COLO829 (cell line): ENCODE results near the gene TULP4.
"Not testable (repeated sequence)": the region's sequence is repeated elsewhere in the genome, so short reads cannot be mapped to it uniquely, and the experiment has no call there.

ENCODE experiments used
- DNase-seq: peaks from one replicate; pipeline ENCODE4 v3.0.0; 2012; ENCODE audit warnings: low spot score

The TULP4 gene

GRCh38 chr6:158295976-158296853 lies 16.1 kb upstream of the TULP4 start:
- DNase-seq: not testable (repeated sequence)

GRCh38 chr6:158296854-158297324 lies 15.4 kb upstream of the TULP4 start:
- not testable (repeated sequence) for DNase-seq

- DNase-seq: not testable (repeated sequence)
These were observed 14.6 kb upstream of the TULP4 start for GRCh38 chr6:158297657-158298056.

GRCh38 chr6:158300306-158301143 lies 11.7 kb upstream of the TULP4 start:
- DNase-seq: not testable (repeated sequence)

- DNase-seq: not testable (repeated sequence)
These were observed 10.7 kb upstream of the TULP4 start for GRCh38 chr6:158301561-158301960.

- not testable (repeated sequence) for DNase-seq
These were observed 10.0 kb upstream of the TULP4 start for GRCh38 chr6:158302195-158302796.

GRCh38 chr6:158303210-158303731 lies 9.0 kb upstream of the TULP4 start:
- DNase-seq: no peak

- DNase-seq: no peak
These were observed 8.0 kb upstream of the TULP4 start for GRCh38 chr6:158304254-158304653.

- DNase-seq: no peak
These were observed 2.5 kb upstream of the TULP4 start for GRCh38 chr6:158309814-158310213.

- no peak for DNase-seq
These were observed 1.1 kb upstream of the TULP4 start for GRCh38 chr6:158311193-158311592.

- no peak for DNase-seq
These were observed 639 bp upstream of the TULP4 start for GRCh38 chr6:158311626-158312025.

- no peak for DNase-seq
These were observed 570 bp downstream of the TULP4 start for GRCh38 chr6:158312672-158313397.

- DNase-seq: no peak
These were observed 1.7 kb downstream of the TULP4 start for GRCh38 chr6:158313989-158314388.

GRCh38 chr6:158314737-158315136 lies 2.5 kb downstream of the TULP4 start:
- DNase-seq: no peak

- no peak for DNase-seq
These were observed 3.8 kb downstream of the TULP4 start for GRCh38 chr6:158316022-158316421.

GRCh38 chr6:158321960-158322359 lies 9.7 kb downstream of the TULP4 start:
- peak; percentile 44 for DNase-seq

GRCh38 chr6:158322400-158322723 lies 10.1 kb downstream of the TULP4 start:
- no peak for DNase-seq

GRCh38 chr6:158322724-158323560 lies 10.7 kb downstream of the TULP4 start:
- DNase-seq: peak; percentile 62

GRCh38 chr6:158323561-158323958 lies 11.3 kb downstream of the TULP4 start:
- DNase-seq: no peak

- no peak for DNase-seq
These were observed 11.9 kb downstream of the TULP4 start for GRCh38 chr6:158324136-158324535.

GRCh38 chr6:158327211-158327610 lies 14.9 kb downstream of the TULP4 start:
- DNase-seq: no peak
